GM21515 (cell line): ENCODE data around the gene ABL1.

Source experiments
- ATAC-seq: cut with Tn5 transposase; IDR thresholded peaks from one replicate; pipeline ENCODE4 v1.9.1; 2021; ENCODE audit not compliant: unreplicated experiment

The ABL1 gene

GRCh38 chr9:130824643-130825350, 10.3 kb upstream of the ABL1 start:
- ATAC-seq = no peak

- ATAC-seq = no peak
These were observed 9.8 kb upstream of the ABL1 start for GRCh38 chr9:130825351-130825651.

- ATAC-seq = no peak
These were observed 9.2 kb upstream of the ABL1 start for GRCh38 chr9:130825809-130826208.

- ATAC-seq = no peak
These were observed 5.3 kb upstream of the ABL1 start for GRCh38 chr9:130829762-130830161.

GRCh38 chr9:130830231-130830760, 4.8 kb upstream of the ABL1 start:
- ATAC-seq = no peak

GRCh38 chr9:130831077-130831476, 4.0 kb upstream of the ABL1 start:
- ATAC-seq = no peak

GRCh38 chr9:130833031-130833990, 1.7 kb upstream of the ABL1 start:
- ATAC-seq = no peak

- ATAC-seq = peak; percentile 33
These were observed 616 bp downstream of the ABL1 start for GRCh38 chr9:130835441-130836298.

GRCh38 chr9:130837002-130837511, 2.0 kb downstream of the ABL1 start:
- no peak for ATAC-seq

GRCh38 chr9:130837643-130838042, 2.6 kb downstream of the ABL1 start:
- ATAC-seq = no peak

- ATAC-seq = no peak
These were observed 4.4 kb downstream of the ABL1 start for GRCh38 chr9:130839132-130840111.

GRCh38 chr9:130842545-130842944, 7.5 kb downstream of the ABL1 start:
- no peak for ATAC-seq

- no peak for ATAC-seq
These were observed 8.2 kb downstream of the ABL1 start for GRCh38 chr9:130843049-130843908.

GRCh38 chr9:130844044-130844451, 9.0 kb downstream of the ABL1 start:
- ATAC-seq = no peak

GRCh38 chr9:130845254-130845653, 10.2 kb downstream of the ABL1 start:
- ATAC-seq = no peak

GRCh38 chr9:130845901-130846481, 10.9 kb downstream of the ABL1 start:
- ATAC-seq = no peak

GRCh38 chr9:130846487-130847305, 11.6 kb downstream of the ABL1 start:
- ATAC-seq = no peak
